Endothelial cell of umbilical vein (primary cell): ENCODE data around the gene SH3RF3. TPM values are rescaled to one million over a fixed set of nuclear protein-coding genes. Genes with fewer than 3 reads are reported as not detected.

Experiments used
- BruUV-seq: library from RNA; stranded (reverse); fragments of 400-500 nt; replicated peaks from 2 replicates; lab custom pipeline; 2021; lab: Mats Ljungman, UMichigan
- CTCF ChIA-PET: fragments of 300-600, 350-600 bp; sonication (Branson Sonifier 250); formaldehyde crosslinking; loops from one replicate; lab custom pipeline; 2021; ENCODE audit warnings: antibody characterized with exemption, inconsistent platforms; lab: Charles Lee
- POLR2A ChIA-PET: fragments of 300-600, 350-600 bp; sonication (Branson Sonifier 250); formaldehyde crosslinking; loops from one replicate; lab custom pipeline; 2021; ENCODE audit warnings: antibody characterized with exemption, inconsistent platforms; lab: Charles Lee
- DNase-seq: peaks from one replicate; pipeline ENCODE4 v3.0.0-alpha.2; 2011; ENCODE audit warnings: low read depth, low spot score
- FAIRE-seq: peaks from 2 replicates; lab custom pipeline; 2011; peaks lifted over from hg19 to GRCh38; lab: Jason Lieb, UNC
- H2AFZ ChIP-seq: 2 replicates; pipeline ENCODE4 v1.6.0; 2012; ENCODE audit warnings: low read depth, low read length, control low read depth, inconsistent platforms
- H3K27ac ChIP-seq: 2 replicates; pipeline ENCODE4 v1.5.1; 2011; ENCODE audit warnings: low read depth, mild to moderate bottlenecking, control low read depth, low read length, moderate library complexity; ENCODE audit not compliant: insufficient read depth
- H3K27me3 ChIP-seq, 2 experiments: 2 replicates each; pipeline versions ENCODE4 v1.6.0 to v1.6.1; 2011; ENCODE audit warnings: low read length in 2 of 2, mixed read lengths in 1 of 2; ENCODE audit not compliant: control insufficient read depth in 2 of 2, insufficient read depth in 2 of 2
- H3K36me3 ChIP-seq, 2 experiments: 2 replicates in 1 of 2; 3 replicates in 1 of 2; pipeline ENCODE4 v1.5.1; 2011; ENCODE audit warnings: low read length in 2 of 2, mild to moderate bottlenecking in 1 of 2, moderate library complexity in 1 of 2; ENCODE audit not compliant: control insufficient read depth in 2 of 2, insufficient read depth in 2 of 2; ENCODE audit errors: extremely low read depth in 1 of 2
- H3K4me1 ChIP-seq: 3 replicates; pipeline ENCODE4 v1.5.1; 2011; ENCODE audit warnings: mild to moderate bottlenecking, low read length; ENCODE audit not compliant: control insufficient read depth, insufficient read depth; ENCODE audit errors: extremely low read depth
- H3K4me2 ChIP-seq: 2 replicates; pipeline ENCODE4 v1.6.1; 2011; ENCODE audit warnings: low read length, control low read depth, mixed read lengths; ENCODE audit not compliant: insufficient read depth
- H3K4me3 ChIP-seq, 3 experiments: fragments of 200-600 bp in 1 of 3; sonication (generic), shearing (Covaris generic) in 1 of 3; replicated peaks in 1 of 3; 2 replicates each; pipeline ENCODE4 v1.5.1; 2011 to 2016; ENCODE audit warnings: control low read depth in 3 of 3, low read length in 3 of 3, mild to moderate bottlenecking in 2 of 3, inconsistent platforms in 1 of 3, low read depth in 1 of 3, moderate library complexity in 1 of 3; ENCODE audit not compliant: insufficient read depth in 1 of 3
- H3K79me2 ChIP-seq: 2 replicates; pipeline ENCODE4 v1.6.0; 2012; ENCODE audit warnings: low read length, inconsistent platforms; ENCODE audit not compliant: control insufficient read depth, insufficient read depth
- H3K9ac ChIP-seq: replicated peaks from 2 replicates; pipeline ENCODE3; 2011; ENCODE audit warnings: low read length, control low read depth; ENCODE audit not compliant: insufficient read depth; ENCODE audit errors: extremely low read depth
- H3K9me1 ChIP-seq: replicated peaks from 3 replicates; pipeline ENCODE4 v1.6.0; 2011; ENCODE audit warnings: mild to moderate bottlenecking, low read length; ENCODE audit not compliant: control insufficient read depth, insufficient read depth; ENCODE audit errors: extremely low read depth
- H3K9me3 ChIP-seq: replicated peaks from 2 replicates; pipeline ENCODE4 v1.5.1; 2012; ENCODE audit warnings: low read length, inconsistent platforms; ENCODE audit not compliant: control insufficient read depth, insufficient read depth
- H4K20me1 ChIP-seq: replicated peaks from 2 replicates; pipeline ENCODE3; 2011; ENCODE audit warnings: mild to moderate bottlenecking, low read length; ENCODE audit not compliant: control insufficient read depth, insufficient read depth; ENCODE audit errors: extremely low read depth
- CTCF ChIP-seq, 2 donors: IDR thresholded peaks; 1 replicate in 1 of 2; 2 replicates in 1 of 2; pipeline ENCODE4 v1.5.1; 2011; ENCODE audit warnings: low read length in 2 of 2, mild to moderate bottlenecking in 2 of 2, moderate library complexity in 2 of 2, control low read depth in 1 of 2, inconsistent platforms in 1 of 2, low read depth in 1 of 2; ENCODE audit not compliant: insufficient read depth in 1 of 2; ENCODE audit errors: extremely low read depth in 1 of 2
- EZH2 ChIP-seq: IDR thresholded peaks from 2 replicates; pipeline ENCODE4 v1.6.1; 2012; ENCODE audit warnings: borderline replicate concordance, low read depth, mild to moderate bottlenecking, moderate library complexity, low read length, inconsistent platforms; ENCODE audit not compliant: severe bottlenecking
- FOS ChIP-seq: IDR thresholded peaks from 2 replicates; pipeline ENCODE4 v1.6.1; 2011; ENCODE audit warnings: mild to moderate bottlenecking, low read length, moderate library complexity, borderline replicate concordance; ENCODE audit not compliant: insufficient read depth
- GATA2 ChIP-seq: IDR thresholded peaks from 2 replicates; pipeline ENCODE4 v1.7.0; 2011; ENCODE audit warnings: low read depth, mild to moderate bottlenecking, moderate library complexity, mixed read lengths, low read length; ENCODE audit not compliant: insufficient read length, insufficient read depth
- JUN ChIP-seq: IDR thresholded peaks from 2 replicates; pipeline ENCODE4 v1.6.1; 2011; ENCODE audit warnings: borderline replicate concordance, low read depth; ENCODE audit not compliant: insufficient read length, insufficient read depth
- MYC ChIP-seq: IDR thresholded peaks from one replicate; pipeline ENCODE4 v1.6.1; 2011; ENCODE audit warnings: mild to moderate bottlenecking, low read depth, low read length
- POLR2A ChIP-seq: IDR thresholded peaks from 2 replicates; pipeline ENCODE4 v1.6.1; 2012; ENCODE audit warnings: low read depth, mild to moderate bottlenecking, control low read depth, low read length
- POLR2AphosphoS5 ChIP-seq: IDR thresholded peaks from 2 replicates; pipeline ENCODE4 v1.6.1; 2012; ENCODE audit warnings: low read depth, mild to moderate bottlenecking, control low read depth, low read length, moderate library complexity; ENCODE audit not compliant: insufficient read depth
- dilution Hi-C: fragments of 300-500 bp; cut with MboI; formaldehyde crosslinking; loops from one replicate; pipeline ENCODE4 v1.15.0; 2019; ENCODE audit warnings: low sequenced_read_pairs; ENCODE audit not compliant: extremely low pct_ligation_motif_present
- intact Hi-C: fragments of 100-400 bp; cut with micrococcal nuclease; formaldehyde crosslinking; loops from one replicate; pipeline ENCODE4 v1.10.0; 2022
- polyA plus RNA-seq, 4 experiments: library from polyadenylated mRNA; depleted of rRNA in 3 of 4; stranded (reverse) in 3 of 4; unstranded in 1 of 4; fragments of >200 nt; gene quantifications; 2 replicates each; pipeline versions ENCODE4 v1.2.1 to v1.2.3, GENCODE V29; 2011 to 2012; ENCODE audit warnings: missing spikeins in 1 of 4
- total RNA-seq: library from RNA; stranded (reverse); gene quantifications from 2 replicates; pipeline ENCODE4 v1.2.3, GENCODE V29; 2021
- TF ChIP-seq, protein P1 (sequence below): IDR thresholded peaks from 2 replicates; pipeline ENCODE4 v1.6.1; 2011; ENCODE audit not compliant: insufficient read depth, insufficient read length

The SH3RF3 gene
- total and polyA plus RNA-seq, 2 donors (not counting 3 experiments of a cell fraction or from before 2014, with no cell fraction given): 3.8 to 14.7 TPM

GRCh38 chr2:109387221-109387735, 258.3 kb downstream of the SH3RF3 start:
- Histone ChIP-seq H3K9me1 (no peaks in the 10 kb centered on the region), H3K9me3 (no peaks in the 10 kb centered on the region), H3K4me1 (no peaks in the 10 kb centered on the region), H3K4me3 (no peak overlapping the region), H3K27ac (no peak overlapping the region), H4K20me1 (no peaks in the 10 kb centered on the region), H2AFZ (no peak overlapping the region), H3K9ac (no peak overlapping the region), H3K36me3 (no peaks in the 10 kb centered on the region), H3K4me2 (no peak overlapping the region), H3K79me2 (no peaks in the 10 kb centered on the region), H3K27me3 (no peaks in the 10 kb centered on the region)
- intact Hi-C loops (no loop called here), dilution Hi-C loops (no loop called here)
- FAIRE-seq (no peak), DNase-seq (no peak)
- ChIA-PET CTCF (no interaction called here), POLR2A (no interaction called here)
- no TSS peak for BruUV-seq
- TF ChIP-seq JUN: no peak
- no peak for TF ChIP-seq FOS
- TF ChIP-seq MYC: no peak
- TF ChIP-seq, protein P1, sequence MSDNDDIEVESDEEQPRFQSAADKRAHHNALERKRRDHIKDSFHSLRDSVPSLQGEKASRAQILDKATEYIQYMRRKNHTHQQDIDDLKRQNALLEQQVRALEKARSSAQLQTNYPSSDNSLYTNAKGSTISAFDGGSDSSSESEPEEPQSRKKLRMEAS: no peak
- no peak for TF ChIP-seq EZH2
- TF ChIP-seq POLR2AphosphoS5: no peak
- no peak for TF ChIP-seq POLR2A
- TF ChIP-seq GATA2: no peak
- no peak for TF ChIP-seq CTCF (IDR thresholded peaks at IDR 0.05; ENCODE audit: extremely low read depth in 1 of 2, insufficient read depth in 1 of 2, low read depth in 1 of 2, low read length in 2 of 2)
